Medulla oblongata (tissue), 1 donor: ENCODE data around the gene FBXO24.

ENCODE experiments used
- DNase-seq: peaks from one replicate; pipeline ENCODE4 v3.0.0-alpha.2; 2015; ENCODE audit errors: extremely low spot score

Gene FBXO24

DNA sequence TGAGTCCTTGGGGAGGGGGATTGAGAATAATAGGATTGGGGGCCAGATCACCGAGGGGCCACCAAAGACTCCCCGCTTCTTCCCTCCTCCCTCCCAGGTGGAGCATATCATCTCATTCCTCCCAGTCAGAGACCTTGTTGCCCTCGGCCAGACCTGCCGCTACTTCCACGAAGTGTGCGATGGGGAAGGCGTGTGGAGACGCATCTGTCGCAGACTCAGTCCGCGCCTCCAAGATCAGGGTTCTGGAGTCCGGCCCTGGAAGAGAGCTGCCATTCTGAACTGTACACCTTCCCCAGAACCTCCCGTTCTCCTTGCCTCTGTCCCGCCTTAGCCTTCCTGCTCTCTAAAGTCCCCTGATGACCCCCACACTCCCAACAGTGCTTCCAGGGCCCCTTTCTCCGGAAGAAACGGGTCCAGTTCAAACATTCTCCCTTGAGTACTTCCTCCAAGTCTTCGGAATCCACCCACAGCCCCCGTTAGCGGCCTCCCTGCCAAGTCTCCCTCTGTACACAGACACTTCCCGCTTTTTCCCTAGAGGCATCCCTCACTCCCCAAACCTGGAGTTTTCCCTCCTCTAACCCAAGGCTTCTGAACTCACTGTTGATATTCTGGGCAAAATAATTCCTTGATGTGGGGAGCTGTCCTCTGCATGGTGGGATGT lies 4.1 kb downstream of the FBXO24 start:
- no peak for DNase-seq

DNA sequence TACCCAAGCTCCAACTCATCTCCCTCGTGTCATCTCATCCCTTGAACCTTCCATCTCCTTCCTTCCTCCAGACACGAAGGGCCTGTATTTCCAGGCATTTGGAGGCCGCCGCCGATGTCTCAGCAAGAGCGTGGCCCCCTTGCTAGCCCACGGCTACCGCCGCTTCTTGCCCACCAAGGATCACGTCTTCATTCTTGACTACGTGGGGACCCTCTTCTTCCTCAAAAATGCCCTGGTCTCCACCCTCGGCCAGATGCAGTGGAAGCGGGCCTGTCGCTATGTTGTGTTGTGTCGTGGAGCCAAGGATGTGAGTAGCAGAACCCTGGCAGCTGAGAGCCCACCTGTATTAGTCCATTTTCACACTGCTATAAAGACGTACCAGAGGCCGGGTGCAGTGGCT lies 5.5 kb downstream of the FBXO24 start:
- no peak for DNase-seq

GRCh38 chr7:100595188-100595587 lies 9.1 kb downstream of the FBXO24 start:
- DNase-seq: no peak

- no peak for DNase-seq
These were observed 12.3 kb downstream of the FBXO24 start for GRCh38 chr7:100598425-100598824.

- no peak for DNase-seq
These were observed 14.0 kb downstream of the FBXO24 start for GRCh38 chr7:100599911-100600729.

GRCh38 chr7:100600730-100601038 lies 14.6 kb downstream of the FBXO24 start:
- DNase-seq: no peak

DNA sequence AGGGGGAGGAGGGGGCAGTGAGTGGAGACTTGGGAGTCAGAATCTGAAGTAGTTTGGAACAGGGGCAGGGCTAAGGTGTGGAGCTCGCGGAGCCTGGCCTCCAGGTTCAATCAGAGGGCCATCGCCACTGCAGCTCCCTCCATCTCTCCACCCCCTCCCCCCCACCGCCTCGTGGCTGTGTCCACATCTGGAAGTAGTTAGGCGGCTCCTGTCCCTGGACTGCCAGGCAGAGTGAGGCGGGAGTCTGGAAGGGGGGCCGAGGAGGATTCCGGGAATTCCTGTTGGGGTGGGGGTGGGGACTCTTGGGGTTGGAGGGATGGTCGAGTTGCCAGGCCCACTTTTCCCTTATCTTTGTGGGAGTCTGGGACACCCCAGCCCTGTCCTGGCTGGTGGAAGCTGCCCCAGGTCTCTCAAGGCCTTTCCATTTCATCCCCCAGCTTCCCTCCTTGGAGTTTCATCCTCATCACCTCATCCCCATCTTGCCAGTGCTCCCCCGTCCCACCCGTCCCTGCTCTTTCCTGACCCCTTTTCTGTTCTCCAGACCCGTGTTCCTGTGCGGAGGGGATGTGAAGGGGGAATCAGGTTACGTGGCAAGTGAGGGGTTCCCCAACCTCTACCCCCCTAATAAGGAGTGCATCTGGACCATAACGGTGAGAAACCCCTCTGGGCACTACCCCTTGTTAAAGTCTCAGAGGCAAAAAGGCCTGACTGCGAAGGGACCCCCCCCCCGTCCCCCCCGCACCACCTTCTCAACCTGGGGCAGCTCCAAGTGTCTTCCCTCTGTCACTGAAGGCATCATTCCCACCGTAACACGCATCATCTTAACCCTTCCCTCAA lies 17.0 kb downstream of the FBXO24 start:
- DNase-seq: no peak

DNA sequence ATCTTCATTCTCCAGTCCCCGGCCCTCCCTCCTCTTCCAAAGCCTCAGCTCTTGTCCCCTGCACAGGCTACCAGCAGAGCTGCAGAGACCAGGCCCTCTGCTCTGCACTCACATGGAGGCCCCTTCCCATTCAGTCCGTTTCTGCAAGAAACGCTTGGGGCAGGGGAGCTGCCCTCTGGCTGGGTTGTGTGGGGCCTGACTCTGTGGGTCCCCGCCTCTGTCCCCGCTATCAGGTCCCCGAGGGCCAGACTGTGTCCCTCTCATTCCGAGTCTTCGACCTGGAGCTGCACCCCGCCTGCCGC lies 17.5 kb downstream of the FBXO24 start:
- no peak for DNase-seq

DNA sequence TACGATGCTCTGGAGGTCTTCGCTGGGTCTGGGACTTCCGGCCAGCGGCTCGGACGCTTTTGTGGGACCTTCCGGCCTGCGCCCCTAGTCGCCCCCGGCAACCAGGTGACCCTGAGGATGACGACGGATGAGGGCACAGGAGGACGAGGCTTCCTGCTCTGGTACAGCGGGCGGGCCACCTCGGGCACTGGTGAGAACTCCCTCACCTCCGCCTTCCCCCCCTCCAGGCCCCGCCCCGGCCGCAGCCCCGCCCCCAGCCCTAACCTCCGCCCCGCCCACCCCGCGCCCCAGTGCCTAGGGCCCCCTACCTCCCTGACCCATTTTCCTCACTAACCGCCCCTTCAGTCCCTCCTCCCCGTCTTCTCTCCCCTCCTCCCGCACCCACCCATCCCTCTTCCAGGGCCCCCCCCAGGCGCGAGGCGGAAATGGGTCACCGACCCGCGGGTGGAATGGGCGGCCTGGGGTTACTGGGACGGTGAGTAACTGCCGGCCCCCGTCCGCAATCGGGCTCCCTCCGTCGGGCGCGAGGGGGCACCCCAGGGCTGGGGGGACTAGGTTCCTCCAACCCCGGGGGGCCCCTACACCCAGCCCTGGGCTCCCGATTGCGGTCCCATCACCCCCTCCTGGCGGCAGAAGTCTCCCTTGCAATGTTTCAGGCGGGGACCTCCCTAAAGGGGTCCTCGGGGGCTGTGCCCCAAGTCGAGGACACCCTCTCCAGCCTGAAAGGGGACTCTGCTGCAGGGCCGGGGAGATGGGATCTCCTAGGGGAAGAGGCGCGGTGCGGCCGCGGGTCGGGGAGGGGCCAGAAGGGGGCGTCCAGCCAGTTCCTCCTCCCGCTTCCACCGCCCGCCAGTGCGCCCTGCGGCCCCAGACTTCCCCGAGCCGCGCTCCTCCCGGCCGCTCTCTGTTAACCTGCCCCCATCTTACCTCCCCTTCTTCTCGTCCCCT lies 18.2 kb downstream of the FBXO24 start:
- peak; percentile 48 for DNase-seq

- DNase-seq: no peak
These were observed 19.1 kb downstream of the FBXO24 start for GRCh38 chr7:100604976-100605911.

DNA sequence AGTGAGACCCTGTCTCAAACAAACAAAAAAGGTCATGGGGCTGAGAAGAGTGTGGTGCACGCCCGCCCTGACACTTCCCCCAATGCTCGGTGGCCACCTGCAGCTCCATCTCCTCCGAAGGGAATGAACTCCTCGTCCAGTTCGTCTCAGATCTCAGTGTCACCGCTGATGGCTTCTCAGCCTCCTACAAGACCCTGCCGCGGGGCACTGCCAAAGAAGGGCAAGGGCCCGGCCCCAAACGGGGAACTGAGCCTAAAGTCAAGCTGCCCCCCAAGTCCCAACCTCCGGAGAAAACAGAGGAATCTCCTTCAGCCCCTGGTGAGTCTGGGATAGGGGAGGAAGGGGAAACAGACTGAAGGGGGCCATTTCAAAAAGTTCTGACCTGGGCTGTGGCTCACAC lies 20.2 kb downstream of the FBXO24 start:
- DNase-seq: no peak

DNA sequence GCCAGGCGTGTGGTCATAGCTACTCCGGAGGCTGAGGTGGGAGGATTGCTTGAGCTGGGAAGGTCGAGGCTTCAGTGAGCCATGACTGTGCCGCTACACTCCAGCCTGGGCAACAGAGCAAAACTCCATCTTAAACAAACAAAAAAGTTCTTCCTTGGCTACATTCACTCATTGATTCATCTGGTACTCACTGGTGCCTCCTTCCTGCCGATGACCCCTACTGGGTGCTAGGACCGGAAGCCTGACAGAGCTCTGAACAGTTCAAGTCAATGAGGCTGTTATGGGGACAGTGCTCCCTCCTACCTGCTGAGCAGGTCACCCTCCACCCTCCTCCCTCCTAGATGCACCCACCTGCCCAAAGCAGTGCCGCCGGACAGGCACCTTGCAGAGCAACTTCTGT lies 21.0 kb downstream of the FBXO24 start:
- DNase-seq: no peak

GRCh38 chr7:100609958-100610357 lies 23.8 kb downstream of the FBXO24 start:
- no peak for DNase-seq

- DNase-seq: peak; percentile 100
These were observed 26.0 kb downstream of the FBXO24 start, which contains the start of gene MOSPD3 for GRCh38 chr7:100611983-100612729. MOSPD3 (plus strand) TSS chr7:100612540; CDS start chr7:100612792, 252 bp downstream.

DNA sequence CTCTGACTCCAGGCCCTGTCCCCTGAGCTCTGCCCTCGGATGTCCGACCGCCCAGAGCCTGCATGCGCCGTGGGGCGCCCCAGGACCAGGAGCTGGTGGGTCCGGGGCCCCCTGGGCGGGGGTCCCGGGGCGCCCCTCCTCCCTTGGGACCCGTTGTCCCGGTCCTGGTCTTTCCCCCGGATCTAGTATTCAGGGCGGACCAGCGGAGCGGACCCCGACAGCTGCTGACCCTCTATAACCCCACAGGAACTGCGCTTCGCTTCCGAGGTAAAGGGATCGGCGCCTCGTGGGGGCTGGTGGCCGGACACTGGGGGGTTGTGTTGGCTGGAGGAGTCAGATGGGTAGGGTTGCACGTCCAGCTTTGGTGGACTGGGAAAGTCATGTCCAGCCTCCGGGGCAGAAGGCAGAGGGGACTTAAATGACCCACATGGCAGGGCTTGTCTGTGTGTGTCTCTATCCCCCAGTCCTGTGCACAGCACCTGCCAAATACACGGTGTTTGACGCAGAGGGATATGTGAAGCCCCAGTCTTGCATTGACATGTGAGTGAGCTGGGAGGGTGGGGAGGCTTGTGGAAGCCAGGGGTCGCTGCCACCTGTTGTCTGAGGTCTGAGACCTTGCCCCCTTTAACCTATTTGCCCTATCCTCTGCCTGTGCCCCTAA lies 26.7 kb downstream of the FBXO24 start:
- no peak for DNase-seq

DNA sequence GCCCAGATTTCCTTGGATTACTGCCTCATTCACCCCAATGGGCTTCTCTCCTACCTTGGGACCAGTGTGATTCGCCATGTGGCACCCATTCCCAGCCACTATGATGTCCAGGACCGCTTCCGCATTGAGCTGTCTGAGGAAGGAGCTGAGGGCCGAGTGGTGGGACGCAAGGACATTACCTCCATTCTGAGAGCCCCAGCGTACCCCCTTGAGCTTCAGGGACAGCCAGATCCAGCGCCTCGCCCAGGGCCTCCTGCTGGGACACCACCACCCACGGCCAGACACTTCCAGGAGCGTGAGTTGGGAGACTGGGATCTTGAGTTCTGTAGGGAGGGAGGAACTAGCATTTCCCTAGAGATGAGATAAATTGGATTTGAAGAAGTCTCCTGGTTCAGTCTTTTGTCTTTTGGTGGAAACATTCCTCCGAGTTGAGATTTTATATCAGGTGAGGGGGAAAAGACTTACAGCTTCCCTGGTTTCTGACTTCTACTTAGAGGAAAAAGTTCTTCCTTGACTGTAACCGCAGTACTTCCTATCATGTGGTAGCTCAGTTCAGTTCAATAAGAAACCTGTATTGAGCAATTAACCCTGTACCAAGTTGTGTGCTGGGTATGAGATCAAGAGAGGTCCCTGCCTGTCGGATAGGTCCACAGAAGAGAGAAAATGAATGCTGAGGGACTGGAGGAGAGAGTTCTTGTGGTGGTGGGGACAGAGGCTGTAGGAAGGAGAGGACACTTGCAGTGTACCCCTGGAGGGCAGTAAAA lies 27.5 kb downstream of the FBXO24 start:
- DNase-seq: no peak

DNA sequence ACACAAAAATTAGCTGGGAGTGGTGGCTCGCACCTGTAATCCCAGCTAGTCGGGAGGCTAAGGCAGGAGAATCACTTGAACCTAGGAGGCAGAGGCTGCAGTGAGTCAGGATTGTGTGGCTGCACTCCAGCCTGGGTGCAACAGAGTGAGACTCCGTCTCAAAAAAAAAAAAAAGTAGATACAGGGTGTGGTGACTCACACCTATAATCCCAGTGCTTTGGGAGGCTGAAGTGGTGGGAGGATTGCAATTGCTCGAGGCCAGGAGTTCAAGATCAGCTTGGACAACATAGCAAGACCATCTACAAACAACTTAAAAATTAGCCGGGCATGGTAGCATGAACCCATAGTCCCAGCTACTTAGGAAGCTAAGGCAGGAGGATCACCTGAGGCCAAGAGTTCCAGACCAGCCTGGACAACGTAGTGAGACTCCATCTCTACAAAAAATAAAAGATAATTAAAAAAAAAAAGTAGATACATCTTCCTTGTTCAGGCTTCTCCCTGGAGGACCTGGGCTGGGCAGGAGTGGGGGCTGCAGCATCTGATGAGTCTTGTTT lies 28.3 kb downstream of the FBXO24 start:
- DNase-seq: no peak

GRCh38 chr7:100620239-100620638 lies 34.1 kb downstream of the FBXO24 start:
- no peak for DNase-seq
